ENCODE data around the gene SNAPC3.
A peak's percentile ranks its signal among the peaks of the same experiment; 100 is the strongest.

The SNAPC3 gene

DNA sequence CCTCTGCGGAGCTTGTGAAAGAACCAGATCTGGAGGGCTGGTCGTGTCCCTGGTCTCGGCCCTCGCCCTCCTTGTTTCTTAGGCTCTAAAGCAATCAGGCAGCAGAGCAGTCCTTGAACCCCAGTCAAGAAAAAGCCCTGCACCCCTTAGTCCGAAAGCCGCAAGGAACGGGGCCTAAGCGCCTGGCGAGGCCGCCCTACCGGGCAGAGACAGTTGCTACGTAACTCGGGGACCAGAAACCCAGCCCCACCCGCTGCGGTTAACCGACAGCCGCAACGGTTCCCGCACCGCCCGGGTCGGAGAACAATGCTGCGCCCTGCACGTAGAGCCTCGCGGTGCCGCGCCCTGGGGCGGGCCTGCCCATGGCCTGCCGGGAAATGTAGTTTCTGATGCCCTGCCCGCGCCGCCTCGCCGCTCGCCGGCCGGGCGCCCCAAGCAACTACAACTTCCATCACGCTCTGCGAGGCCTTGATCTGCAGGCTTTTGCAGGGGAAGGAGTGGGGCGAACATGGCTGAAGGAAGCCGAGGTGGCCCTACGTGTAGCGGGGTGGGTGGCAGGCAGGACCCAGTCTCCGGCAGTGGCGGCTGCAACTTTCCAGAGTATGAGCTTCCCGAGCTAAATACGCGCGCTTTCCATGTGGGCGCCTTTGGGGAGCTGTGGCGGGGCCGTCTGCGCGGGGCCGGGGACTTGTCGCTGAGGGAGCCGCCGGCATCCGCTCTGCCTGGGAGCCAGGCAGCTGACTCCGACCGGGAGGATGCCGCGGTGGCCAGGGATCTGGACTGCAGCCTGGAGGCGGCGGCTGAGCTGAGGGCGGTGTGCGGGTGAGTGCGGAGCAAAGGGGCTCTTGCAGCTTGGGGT, at the start of gene SNAPC3:
Gene SNAPC3, plus strand, starts transcription at position 505 of the 859 bp plus-strand sequence. Its CDS starts 4 bp downstream, at position 509.
- TF ChIP-seq TCF12 (IDR thresholded peaks at IDR 0.05; ENCODE audit: low read depth) (peak; percentile 57), FOXM1 (IDR thresholded peaks at IDR 0.05; ENCODE audit: borderline replicate concordance, low read depth) (0 out of 2 replicates have a peak, but pooled peaks have one; percentile 55), NFIC (IDR thresholded peaks at IDR 0.05) (0 out of 2 replicates have a peak, but pooled peaks have one; percentile 16), RAD21 (IDR thresholded peaks at IDR 0.05; ENCODE audit: low read depth) (no peak), CEBPB (IDR thresholded peaks at IDR 0.05) (no peak), TAF1 (IDR thresholded peaks at IDR 0.05; ENCODE audit: low read depth) (peak; percentile 92), EP300 (IDR thresholded peaks at IDR 0.05; ENCODE audit: borderline replicate concordance) (peak; percentile 42; the same call in 1 of the 2 replicates), EGR1 (IDR thresholded peaks at IDR 0.05) (no peak), YY1 (IDR thresholded peaks at IDR 0.05; ENCODE audit: low read depth) (peak; percentile 95), TEAD4 (IDR thresholded peaks at IDR 0.05) (no peak), ZBTB7A (IDR thresholded peaks at IDR 0.05; ENCODE audit: low read depth) (peak; percentile 58; the same call in 1 of the 2 replicates), CREB1 (IDR thresholded peaks at IDR 0.05; ENCODE audit: low read depth) (peak; percentile 54)
- TF ChIP-seq, protein P1, sequence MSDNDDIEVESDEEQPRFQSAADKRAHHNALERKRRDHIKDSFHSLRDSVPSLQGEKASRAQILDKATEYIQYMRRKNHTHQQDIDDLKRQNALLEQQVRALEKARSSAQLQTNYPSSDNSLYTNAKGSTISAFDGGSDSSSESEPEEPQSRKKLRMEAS (IDR thresholded peaks at IDR 0.05): peak; percentile 81
- TF ChIP-seq, protein P2, sequence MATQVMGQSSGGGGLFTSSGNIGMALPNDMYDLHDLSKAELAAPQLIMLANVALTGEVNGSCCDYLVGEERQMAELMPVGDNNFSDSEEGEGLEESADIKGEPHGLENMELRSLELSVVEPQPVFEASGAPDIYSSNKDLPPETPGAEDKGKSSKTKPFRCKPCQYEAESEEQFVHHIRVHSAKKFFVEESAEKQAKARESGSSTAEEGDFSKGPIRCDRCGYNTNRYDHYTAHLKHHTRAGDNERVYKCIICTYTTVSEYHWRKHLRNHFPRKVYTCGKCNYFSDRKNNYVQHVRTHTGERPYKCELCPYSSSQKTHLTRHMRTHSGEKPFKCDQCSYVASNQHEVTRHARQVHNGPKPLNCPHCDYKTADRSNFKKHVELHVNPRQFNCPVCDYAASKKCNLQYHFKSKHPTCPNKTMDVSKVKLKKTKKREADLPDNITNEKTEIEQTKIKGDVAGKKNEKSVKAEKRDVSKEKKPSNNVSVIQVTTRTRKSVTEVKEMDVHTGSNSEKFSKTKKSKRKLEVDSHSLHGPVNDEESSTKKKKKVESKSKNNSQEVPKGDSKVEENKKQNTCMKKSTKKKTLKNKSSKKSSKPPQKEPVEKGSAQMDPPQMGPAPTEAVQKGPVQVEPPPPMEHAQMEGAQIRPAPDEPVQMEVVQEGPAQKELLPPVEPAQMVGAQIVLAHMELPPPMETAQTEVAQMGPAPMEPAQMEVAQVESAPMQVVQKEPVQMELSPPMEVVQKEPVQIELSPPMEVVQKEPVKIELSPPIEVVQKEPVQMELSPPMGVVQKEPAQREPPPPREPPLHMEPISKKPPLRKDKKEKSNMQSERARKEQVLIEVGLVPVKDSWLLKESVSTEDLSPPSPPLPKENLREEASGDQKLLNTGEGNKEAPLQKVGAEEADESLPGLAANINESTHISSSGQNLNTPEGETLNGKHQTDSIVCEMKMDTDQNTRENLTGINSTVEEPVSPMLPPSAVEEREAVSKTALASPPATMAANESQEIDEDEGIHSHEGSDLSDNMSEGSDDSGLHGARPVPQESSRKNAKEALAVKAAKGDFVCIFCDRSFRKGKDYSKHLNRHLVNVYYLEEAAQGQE (IDR thresholded peaks at IDR 0.05; ENCODE audit: low read depth): no peak
- TF ChIP-seq, protein P3, sequence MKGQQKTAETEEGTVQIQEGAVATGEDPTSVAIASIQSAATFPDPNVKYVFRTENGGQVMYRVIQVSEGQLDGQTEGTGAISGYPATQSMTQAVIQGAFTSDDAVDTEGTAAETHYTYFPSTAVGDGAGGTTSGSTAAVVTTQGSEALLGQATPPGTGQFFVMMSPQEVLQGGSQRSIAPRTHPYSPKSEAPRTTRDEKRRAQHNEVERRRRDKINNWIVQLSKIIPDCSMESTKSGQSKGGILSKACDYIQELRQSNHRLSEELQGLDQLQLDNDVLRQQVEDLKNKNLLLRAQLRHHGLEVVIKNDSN (IDR thresholded peaks at IDR 0.05): peak; percentile 47

DNA sequence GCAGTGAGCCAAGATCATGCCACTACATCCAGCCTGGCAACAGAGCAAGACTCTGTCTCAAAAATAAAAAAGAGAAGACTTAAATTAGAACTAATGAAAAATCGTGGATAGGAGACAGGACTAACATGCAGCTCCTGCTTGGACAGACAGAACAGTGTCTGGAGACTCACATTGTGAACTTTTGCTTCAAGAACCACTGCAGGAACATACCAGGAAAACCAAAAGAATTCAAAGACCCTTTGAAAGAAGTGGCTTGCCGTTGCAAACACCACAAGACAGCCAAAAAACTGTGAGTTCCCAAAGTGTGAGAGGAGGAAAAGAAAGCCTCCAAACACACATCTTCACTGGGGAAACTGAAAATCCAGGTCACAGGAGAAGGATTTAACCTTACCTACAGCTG, 48.8 kb upstream of the SNAPC3 start:
- TF ChIP-seq, protein P3 (IDR thresholded peaks at IDR 0.05): no peak
- TF ChIP-seq EGR1 (IDR thresholded peaks at IDR 0.05): no peak
- no peak for TF ChIP-seq TCF12 (IDR thresholded peaks at IDR 0.05; ENCODE audit: low read depth)
- TF ChIP-seq, protein P1 (IDR thresholded peaks at IDR 0.05): no peak
- no peak for TF ChIP-seq CREB1 (IDR thresholded peaks at IDR 0.05; ENCODE audit: low read depth)
- no peak for TF ChIP-seq ZBTB7A (IDR thresholded peaks at IDR 0.05; ENCODE audit: low read depth)
- no peak for TF ChIP-seq CEBPB (IDR thresholded peaks at IDR 0.05)
- no peak for TF ChIP-seq YY1 (IDR thresholded peaks at IDR 0.05; ENCODE audit: low read depth)
- TF ChIP-seq EP300 (IDR thresholded peaks at IDR 0.05; ENCODE audit: borderline replicate concordance): no peak
- TF ChIP-seq NFIC (IDR thresholded peaks at IDR 0.05): no peak
- TF ChIP-seq TEAD4 (IDR thresholded peaks at IDR 0.05): no peak
- TF ChIP-seq, protein P2 (IDR thresholded peaks at IDR 0.05; ENCODE audit: low read depth): no peak

DNA sequence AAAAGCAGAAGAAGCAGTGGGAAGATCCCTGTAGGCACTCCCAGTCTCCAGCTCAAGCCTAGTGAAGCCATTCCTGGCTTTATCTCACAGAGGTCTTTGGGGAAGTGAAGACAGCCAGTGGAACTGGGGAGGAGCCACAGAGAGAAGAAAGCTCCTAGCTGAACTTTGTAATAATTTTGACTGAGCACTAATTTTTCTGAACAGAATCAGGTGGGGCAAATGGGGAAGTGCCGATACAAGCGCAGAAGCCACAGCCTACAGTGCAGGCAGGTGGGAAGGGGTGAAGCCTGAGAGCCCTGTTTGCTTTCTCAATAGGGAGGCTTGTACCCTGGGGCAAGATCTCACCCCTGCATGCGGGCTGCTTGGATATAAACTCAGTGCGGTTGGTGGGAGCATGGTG, 48.4 kb upstream of the SNAPC3 start:
- no peak for TF ChIP-seq CREB1 (IDR thresholded peaks at IDR 0.05; ENCODE audit: low read depth)
- TF ChIP-seq CEBPB (IDR thresholded peaks at IDR 0.05): no peak
- no peak for TF ChIP-seq NFIC (IDR thresholded peaks at IDR 0.05)
- no peak for TF ChIP-seq TAF1 (IDR thresholded peaks at IDR 0.05; ENCODE audit: low read depth)
- TF ChIP-seq EGR1 (IDR thresholded peaks at IDR 0.05): no peak
- no peak for TF ChIP-seq YY1 (IDR thresholded peaks at IDR 0.05; ENCODE audit: low read depth)
- TF ChIP-seq TEAD4 (IDR thresholded peaks at IDR 0.05): no peak
- no peak for TF ChIP-seq RAD21 (IDR thresholded peaks at IDR 0.05; ENCODE audit: low read depth)
- no peak for TF ChIP-seq ZBTB7A (IDR thresholded peaks at IDR 0.05; ENCODE audit: low read depth)
- TF ChIP-seq, protein P2 (IDR thresholded peaks at IDR 0.05; ENCODE audit: low read depth): no peak
- no peak for TF ChIP-seq TCF12 (IDR thresholded peaks at IDR 0.05; ENCODE audit: low read depth)
- TF ChIP-seq, protein P1 (IDR thresholded peaks at IDR 0.05): no peak
- TF ChIP-seq EP300 (IDR thresholded peaks at IDR 0.05; ENCODE audit: borderline replicate concordance): no peak
- TF ChIP-seq, protein P3 (IDR thresholded peaks at IDR 0.05): no peak
- no peak for TF ChIP-seq FOXM1 (IDR thresholded peaks at IDR 0.05; ENCODE audit: borderline replicate concordance, low read depth)

Data from Ishikawa (cell line).